Measurements from ENCODE around the gene MRPL45. TPM values are rescaled to one million over a fixed set of nuclear protein-coding genes. Genes with fewer than 3 reads are reported as not detected.

The MRPL45 gene
- total and polyA plus RNA-seq, 2 donors (not counting 3 experiments of a cell fraction or from before 2014, with no cell fraction given), result 41.2 to 45.5 TPM

GRCh38 chr17:38357486-38358123 lies 60.6 kb downstream of the MRPL45 start:
- dilution Hi-C loops (cut with MboI; ENCODE audit: extremely low pct_ligation_motif_present, low sequenced_read_pairs) (no loop called here), intact Hi-C loops (cut with micrococcal nuclease) (no loop called here)
- Histone ChIP-seq H3K27ac (ENCODE audit: insufficient read depth, low read depth, low read length) (no peak overlapping the region), H3K9me1 (replicated peaks; ENCODE audit: control insufficient read depth, extremely low read depth, insufficient read depth, low read length) (no peaks in the 10 kb centered on the region), H3K4me2 (ENCODE audit: insufficient read depth, low read length) (no peak overlapping the region), H3K79me2 (ENCODE audit: control insufficient read depth, insufficient read depth, low read length) (peaks cover 4% of the 10 kb centered on the region), H3K9ac (replicated peaks; ENCODE audit: extremely low read depth, insufficient read depth, low read length) (no peak overlapping the region), H3K27me3 (ENCODE audit: control insufficient read depth in 2 of 2, insufficient read depth in 2 of 2, low read length in 2 of 2) (no peaks in the 10 kb centered on the region), H3K36me3 (ENCODE audit: control insufficient read depth in 2 of 2, extremely low read depth in 1 of 2, insufficient read depth in 2 of 2, low read length in 2 of 2) (no peaks in the 10 kb centered on the region), H3K4me3 (replicated peaks in 1 of 3; ENCODE audit: insufficient read depth in 1 of 3, low read depth in 1 of 3, low read length in 3 of 3) (no peak overlapping the region), H4K20me1 (replicated peaks; ENCODE audit: control insufficient read depth, extremely low read depth, insufficient read depth, low read length) (peaks cover 2% of the 10 kb centered on the region), H2AFZ (ENCODE audit: low read depth, low read length) (no peak overlapping the region), H3K9me3 (replicated peaks; ENCODE audit: control insufficient read depth, insufficient read depth, low read length) (no peaks in the 10 kb centered on the region), H3K4me1 (ENCODE audit: control insufficient read depth, extremely low read depth, insufficient read depth, low read length) (peaks cover 5% of the 10 kb centered on the region)
- FAIRE-seq (no peak), DNase-seq (ENCODE audit: low read depth, low spot score) (peak; percentile 32)
- ChIA-PET CTCF (interaction anchor here (2.3 kb wide), 1 partner anchor 57 kb away, joined by 6 read pairs; no protein-coding TSS in a partner anchor), POLR2A (no interaction called here)
- TF ChIP-seq EZH2 (IDR thresholded peaks at IDR 0.05; ENCODE audit: borderline replicate concordance, low read depth, low read length, severe bottlenecking) (no peak), FOS (IDR thresholded peaks at IDR 0.05; ENCODE audit: borderline replicate concordance, insufficient read depth, low read length) (no peak)
- no TSS peak for BruUV-seq (replicated peaks)

GRCh38 chr17:38358586-38359513 lies 61.9 kb downstream of the MRPL45 start:
- no peak overlapping the region for H3K4me3 ChIP-seq (replicated peaks in 1 of 3; ENCODE audit: insufficient read depth in 1 of 3, low read depth in 1 of 3, low read length in 3 of 3)
- H3K27me3 ChIP-seq (ENCODE audit: control insufficient read depth in 2 of 2, insufficient read depth in 2 of 2, low read length in 2 of 2), result no peaks in the 10 kb centered on the region
- H3K9me1 ChIP-seq (replicated peaks; ENCODE audit: control insufficient read depth, extremely low read depth, insufficient read depth, low read length), result no peaks in the 10 kb centered on the region
- no peak overlapping the region for H2AFZ ChIP-seq (ENCODE audit: low read depth, low read length)
- DNase-seq (ENCODE audit: low read depth, low spot score), result no peak
- H3K9me3 ChIP-seq (replicated peaks; ENCODE audit: control insufficient read depth, insufficient read depth, low read length), result no peaks in the 10 kb centered on the region
- no peaks in the 10 kb centered on the region for H3K4me1 ChIP-seq (ENCODE audit: control insufficient read depth, extremely low read depth, insufficient read depth, low read length)
- CTCF ChIA-PET, result interaction anchor here (0.9 to 4.6 kb wide), 4 partner anchors 10 to 65 kb away, joined by 3 to 32 read pairs (median 5); no protein-coding TSS in a partner anchor
- H3K9ac ChIP-seq (replicated peaks; ENCODE audit: extremely low read depth, insufficient read depth, low read length), result no peak overlapping the region
- no peak for TF ChIP-seq MYC (IDR thresholded peaks at IDR 0.05; ENCODE audit: low read depth, low read length)
- no peak for TF ChIP-seq POLR2AphosphoS5 (IDR thresholded peaks at IDR 0.05; ENCODE audit: insufficient read depth, low read depth, low read length)
- TF ChIP-seq, protein P1, sequence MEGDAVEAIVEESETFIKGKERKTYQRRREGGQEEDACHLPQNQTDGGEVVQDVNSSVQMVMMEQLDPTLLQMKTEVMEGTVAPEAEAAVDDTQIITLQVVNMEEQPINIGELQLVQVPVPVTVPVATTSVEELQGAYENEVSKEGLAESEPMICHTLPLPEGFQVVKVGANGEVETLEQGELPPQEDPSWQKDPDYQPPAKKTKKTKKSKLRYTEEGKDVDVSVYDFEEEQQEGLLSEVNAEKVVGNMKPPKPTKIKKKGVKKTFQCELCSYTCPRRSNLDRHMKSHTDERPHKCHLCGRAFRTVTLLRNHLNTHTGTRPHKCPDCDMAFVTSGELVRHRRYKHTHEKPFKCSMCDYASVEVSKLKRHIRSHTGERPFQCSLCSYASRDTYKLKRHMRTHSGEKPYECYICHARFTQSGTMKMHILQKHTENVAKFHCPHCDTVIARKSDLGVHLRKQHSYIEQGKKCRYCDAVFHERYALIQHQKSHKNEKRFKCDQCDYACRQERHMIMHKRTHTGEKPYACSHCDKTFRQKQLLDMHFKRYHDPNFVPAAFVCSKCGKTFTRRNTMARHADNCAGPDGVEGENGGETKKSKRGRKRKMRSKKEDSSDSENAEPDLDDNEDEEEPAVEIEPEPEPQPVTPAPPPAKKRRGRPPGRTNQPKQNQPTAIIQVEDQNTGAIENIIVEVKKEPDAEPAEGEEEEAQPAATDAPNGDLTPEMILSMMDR (IDR thresholded peaks at IDR 0.05; ENCODE audit: extremely low read depth in 1 of 2, insufficient read depth in 1 of 2, low read depth in 1 of 2, low read length in 2 of 2), result no peak
- TF ChIP-seq MAX (IDR thresholded peaks at IDR 0.05; ENCODE audit: insufficient read depth, insufficient read length), result no peak
- TF ChIP-seq EZH2 (IDR thresholded peaks at IDR 0.05; ENCODE audit: borderline replicate concordance, low read depth, low read length, severe bottlenecking), result no peak
- no peak for TF ChIP-seq JUN (IDR thresholded peaks at IDR 0.05; ENCODE audit: borderline replicate concordance, insufficient read depth, insufficient read length, low read depth)
- TF ChIP-seq FOS (IDR thresholded peaks at IDR 0.05; ENCODE audit: borderline replicate concordance, insufficient read depth, low read length), result no peak
- TF ChIP-seq POLR2A (IDR thresholded peaks at IDR 0.05; ENCODE audit: low read depth, low read length), result no peak
- TF ChIP-seq GATA2 (IDR thresholded peaks at IDR 0.05; ENCODE audit: insufficient read depth, insufficient read length, low read depth, low read length), result no peak
- BruUV-seq (replicated peaks), result no TSS peak
- intact Hi-C loops (cut with micrococcal nuclease) (no loop called here), dilution Hi-C loops (cut with MboI; ENCODE audit: extremely low pct_ligation_motif_present, low sequenced_read_pairs) (no loop called here)
- POLR2A ChIA-PET, result no interaction called here
- H4K20me1 ChIP-seq (replicated peaks; ENCODE audit: control insufficient read depth, extremely low read depth, insufficient read depth, low read length), result peaks cover 2% of the 10 kb centered on the region
- no peaks in the 10 kb centered on the region for H3K36me3 ChIP-seq (ENCODE audit: control insufficient read depth in 2 of 2, extremely low read depth in 1 of 2, insufficient read depth in 2 of 2, low read length in 2 of 2)
- no peak overlapping the region for H3K4me2 ChIP-seq (ENCODE audit: insufficient read depth, low read length)
- peaks cover 2% of the 10 kb centered on the region for H3K79me2 ChIP-seq (ENCODE audit: control insufficient read depth, insufficient read depth, low read length)
- H3K27ac ChIP-seq (ENCODE audit: insufficient read depth, low read depth, low read length), result no peak overlapping the region
- FAIRE-seq, result no peak

Measured in endothelial cell of umbilical vein (primary cell).